Dedifferentiated amniotic fluid mesenchymal stem cell (primary cell): ENCODE data around the gene HES7.

Experiments used
- DNase-seq: peaks from one replicate; pipeline ENCODE4 v3.0.0-alpha.2; 2016; ENCODE audit errors: extremely low spot score

HES7 gene

GRCh38 chr17:8072729-8073461 lies 51.0 kb downstream of the HES7 start:
- no peak for DNase-seq

GRCh38 chr17:8072341-8072728 lies 51.6 kb downstream of the HES7 start:
- no peak for DNase-seq

GRCh38 chr17:8071496-8071895 lies 52.4 kb downstream of the HES7 start:
- DNase-seq = no peak
